Osteoblast (primary cell): ENCODE data around the gene FHL2. TPM values are rescaled to one million over a fixed set of nuclear protein-coding genes. Genes with fewer than 3 reads are reported as not detected.

Experiments used
- DNase-seq: peaks from one replicate; pipeline ENCODE4 v3.0.0; 2011; ENCODE audit warnings: low spot score, mixed read lengths; ENCODE audit not compliant: insufficient read length; ENCODE audit errors: missing footprints
- H2AFZ ChIP-seq: 2 replicates; pipeline ENCODE4 v1.6.0; 2011; ENCODE audit warnings: mild to moderate bottlenecking, low read length
- H3K27ac ChIP-seq: 2 replicates; pipeline ENCODE4 v1.5.1; 2011; ENCODE audit warnings: mild to moderate bottlenecking, low read depth, low read length, moderate library complexity
- H3K27me3 ChIP-seq: 2 replicates; pipeline ENCODE4 v1.6.0; 2012; ENCODE audit warnings: mild to moderate bottlenecking, control low read depth, inconsistent platforms, low read length, moderate library complexity; ENCODE audit not compliant: insufficient read depth
- H3K36me3 ChIP-seq: 2 replicates; pipeline ENCODE4 v1.5.1; 2011; ENCODE audit warnings: mild to moderate bottlenecking, low read length, control low read depth, moderate library complexity; ENCODE audit not compliant: insufficient read depth
- H3K4me1 ChIP-seq: 2 replicates; pipeline ENCODE4 v1.5.1; 2011; ENCODE audit warnings: mild to moderate bottlenecking, low read length, control low read depth, moderate library complexity; ENCODE audit not compliant: insufficient read depth
- H3K4me2 ChIP-seq: 2 replicates; pipeline ENCODE4 v1.6.0; 2011; ENCODE audit warnings: mild to moderate bottlenecking, low read length; ENCODE audit not compliant: insufficient read depth
- H3K4me3 ChIP-seq: fragments of 200-600 bp; sonication (generic); 3 replicates; pipeline ENCODE4 v1.5.1; 2012; ENCODE audit warnings: mild to moderate bottlenecking, low read length, inconsistent platforms; ENCODE audit not compliant: insufficient read depth
- H3K79me2 ChIP-seq: 2 replicates; pipeline ENCODE4 v1.6.0; 2012; ENCODE audit warnings: mild to moderate bottlenecking, low read length, control low read depth, inconsistent platforms; ENCODE audit not compliant: insufficient read depth
- H3K9me3 ChIP-seq: 2 replicates; pipeline ENCODE4 v1.5.1; 2011; ENCODE audit warnings: low read depth, low read length, control low read depth
- H4K20me1 ChIP-seq: 2 replicates; pipeline ENCODE4 v1.6.0; 2012; ENCODE audit warnings: mild to moderate bottlenecking, low read length, control low read depth; ENCODE audit not compliant: insufficient read depth
- total RNA-seq: library from RNA; depleted of rRNA; stranded (reverse); fragments of >200 nt; gene quantifications from 2 replicates; pipeline ENCODE4 v1.2.3, GENCODE V29; 2012
- TF ChIP-seq, protein P1 (sequence below): IDR thresholded peaks from 2 replicates; pipeline ENCODE4 v1.5.1; 2011; ENCODE audit warnings: mild to moderate bottlenecking, low read depth, low read length, moderate library complexity; ENCODE audit errors: extremely low read depth

FHL2 gene
- total RNA-seq, 1 donor, result 566 TPM

DNA sequence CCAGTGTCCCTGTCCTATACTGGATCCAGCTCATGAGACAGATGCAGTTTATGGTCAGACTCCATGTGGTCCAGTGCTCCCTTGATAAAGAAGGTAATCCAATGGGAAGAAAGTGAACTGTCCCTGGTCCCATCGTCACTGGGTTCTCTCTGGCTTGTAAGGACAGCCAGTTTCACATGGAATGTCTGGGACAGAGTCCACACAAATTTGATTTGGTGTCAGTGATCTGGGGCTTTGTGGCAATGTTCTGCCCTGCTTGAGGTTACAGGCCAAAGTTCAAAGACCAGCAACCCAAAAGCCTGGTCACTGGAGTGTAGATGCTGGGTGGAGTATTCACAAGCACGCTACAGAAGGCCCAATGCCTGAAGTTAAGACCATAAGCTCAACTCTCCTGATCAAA, 22.2 kb upstream of the FHL2 start:
- Histone ChIP-seq H3K4me3 (no peak overlapping the region), H3K79me2 (no peaks in the 10 kb centered on the region), H3K9me3 (peaks cover 6% of the 10 kb centered on the region), H3K36me3 (no peaks in the 10 kb centered on the region), H4K20me1 (no peaks in the 10 kb centered on the region), H3K27me3 (peaks cover 10% of the 10 kb centered on the region), H2AFZ (no peak overlapping the region), H3K27ac (no peak overlapping the region), H3K4me1 (peaks cover 8% of the 10 kb centered on the region), H3K4me2 (no peak overlapping the region)
- TF ChIP-seq, protein P1, sequence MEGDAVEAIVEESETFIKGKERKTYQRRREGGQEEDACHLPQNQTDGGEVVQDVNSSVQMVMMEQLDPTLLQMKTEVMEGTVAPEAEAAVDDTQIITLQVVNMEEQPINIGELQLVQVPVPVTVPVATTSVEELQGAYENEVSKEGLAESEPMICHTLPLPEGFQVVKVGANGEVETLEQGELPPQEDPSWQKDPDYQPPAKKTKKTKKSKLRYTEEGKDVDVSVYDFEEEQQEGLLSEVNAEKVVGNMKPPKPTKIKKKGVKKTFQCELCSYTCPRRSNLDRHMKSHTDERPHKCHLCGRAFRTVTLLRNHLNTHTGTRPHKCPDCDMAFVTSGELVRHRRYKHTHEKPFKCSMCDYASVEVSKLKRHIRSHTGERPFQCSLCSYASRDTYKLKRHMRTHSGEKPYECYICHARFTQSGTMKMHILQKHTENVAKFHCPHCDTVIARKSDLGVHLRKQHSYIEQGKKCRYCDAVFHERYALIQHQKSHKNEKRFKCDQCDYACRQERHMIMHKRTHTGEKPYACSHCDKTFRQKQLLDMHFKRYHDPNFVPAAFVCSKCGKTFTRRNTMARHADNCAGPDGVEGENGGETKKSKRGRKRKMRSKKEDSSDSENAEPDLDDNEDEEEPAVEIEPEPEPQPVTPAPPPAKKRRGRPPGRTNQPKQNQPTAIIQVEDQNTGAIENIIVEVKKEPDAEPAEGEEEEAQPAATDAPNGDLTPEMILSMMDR, result no peak
- no peak for DNase-seq

- H4K20me1 ChIP-seq, result no peaks in the 10 kb centered on the region
These were observed 19.7 kb upstream of the FHL2 start for GRCh38 chr2:105418522-105418921.

DNA sequence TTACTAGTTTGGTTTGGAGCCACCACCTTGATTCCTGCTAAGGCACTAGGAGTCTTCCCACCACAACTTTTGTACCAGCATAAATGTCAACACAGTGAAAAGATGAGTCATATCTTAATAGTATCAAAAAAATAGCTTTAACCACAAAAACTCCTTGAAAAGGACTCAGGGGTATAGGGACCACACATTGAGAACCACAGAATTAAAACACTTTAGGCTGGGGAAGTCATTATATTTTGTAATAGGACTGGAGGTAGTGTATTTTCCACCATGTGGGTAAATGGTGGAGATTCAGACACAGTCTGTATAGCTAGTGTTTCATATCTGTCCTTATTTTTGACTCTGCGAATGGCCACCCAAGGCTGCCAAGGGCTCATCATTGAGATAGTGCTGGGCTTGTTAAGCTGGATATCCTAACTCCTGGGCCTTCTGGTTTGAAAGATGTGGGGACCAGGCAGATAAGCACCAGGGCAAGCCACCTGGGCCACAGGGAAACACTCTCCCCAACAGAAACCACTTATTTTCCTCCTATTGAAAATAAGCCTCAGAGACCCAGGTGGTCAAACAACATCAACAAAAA, 19.1 kb upstream of the FHL2 start:
- Histone ChIP-seq H3K27ac (no peak overlapping the region), H3K9me3 (peaks cover 6% of the 10 kb centered on the region)
- no peak for DNase-seq

More at GRCh38 chr2:105418522-105418921, 19.7 kb upstream of the FHL2 start:
- Histone ChIP-seq H3K4me2 (no peak overlapping the region), H3K9me3 (peaks cover 6% of the 10 kb centered on the region), H3K27ac (no peak overlapping the region), H3K4me1 (peaks cover 8% of the 10 kb centered on the region), H3K4me3 (no peak overlapping the region), H3K36me3 (no peaks in the 10 kb centered on the region), H3K27me3 (peaks cover 10% of the 10 kb centered on the region), H3K79me2 (no peaks in the 10 kb centered on the region), H2AFZ (no peak overlapping the region)
- DNase-seq, result no peak
- TF ChIP-seq, protein P1, result no peak

DNA sequence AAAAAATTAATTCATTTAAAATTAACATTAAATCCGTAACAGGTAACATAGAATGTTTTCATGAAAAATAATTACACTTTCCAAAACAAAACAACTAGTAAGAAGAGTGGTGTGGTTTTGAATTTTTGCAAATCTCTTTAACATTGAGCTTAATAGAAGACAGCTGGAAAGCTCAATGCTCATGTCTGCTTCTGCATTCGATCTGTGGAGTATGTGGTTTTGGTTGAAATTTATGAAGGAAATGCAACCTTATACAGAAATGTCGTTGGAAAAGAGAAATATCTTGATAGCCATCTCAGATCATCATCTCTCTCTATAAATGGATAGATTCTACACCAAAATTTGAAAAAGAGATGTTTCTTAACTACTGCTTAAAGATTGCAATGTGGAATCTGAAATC, 17.3 kb upstream of the FHL2 start:
- Histone ChIP-seq H3K79me2 (no peaks in the 10 kb centered on the region), H3K27me3 (peaks cover 6% of the 10 kb centered on the region), H3K36me3 (no peaks in the 10 kb centered on the region), H3K4me2 (no peak overlapping the region), H4K20me1 (no peaks in the 10 kb centered on the region), H3K4me3 (no peak overlapping the region), H3K4me1 (peaks cover 10% of the 10 kb centered on the region), H3K9me3 (peaks cover 6% of the 10 kb centered on the region), H3K27ac (no peak overlapping the region), H2AFZ (no peak overlapping the region)
- no peak for DNase-seq
- TF ChIP-seq, protein P1, result no peak

More for the DNA sequence above, 19.1 kb upstream of the FHL2 start:
- no peak overlapping the region for H3K4me3 ChIP-seq
- peaks cover 6% of the 10 kb centered on the region for H3K27me3 ChIP-seq
- H4K20me1 ChIP-seq, result no peaks in the 10 kb centered on the region
- H3K79me2 ChIP-seq, result no peaks in the 10 kb centered on the region
- no peak overlapping the region for H3K4me2 ChIP-seq
- TF ChIP-seq, protein P1, result no peak
- no peaks in the 10 kb centered on the region for H3K36me3 ChIP-seq
- H2AFZ ChIP-seq, result no peak overlapping the region
- peaks cover 8% of the 10 kb centered on the region for H3K4me1 ChIP-seq
